Gastroesophageal sphincter (tissue), 3 donors: ENCODE measurements around the gene NDUFAF5.

Experiments used
- CTCF ChIP-seq, 4 experiments: fragments of 200-600 bp in 2 of 4; fragments of 450-650 bp in 2 of 4; sonication (generic) in 1 of 4; IDR thresholded peaks; one replicate each; pipeline ENCODE4 v1.5.1; 2017 to 2019; ENCODE audit warnings: antibody characterized with exemption in 4 of 4, mild to moderate bottlenecking in 2 of 4, moderate library complexity in 2 of 4
- POLR2AphosphoS5 ChIP-seq: sonication (generic); formaldehyde crosslinking; IDR thresholded peaks from one replicate; pipeline ENCODE4 v1.6.1; 2017; ENCODE audit warnings: antibody characterized with exemption

- TF ChIP-seq CTCF (IDR thresholded peaks at IDR 0.05) (no peak), POLR2AphosphoS5 (no peak)
Measured at GRCh38 chr20:13865156-13865555, 80.3 kb downstream of the NDUFAF5 start.
